Neural crest cell (in vitro differentiated cells): Measurements from ENCODE around the gene MYRFL. TPM values are rescaled to one million over a fixed set of nuclear protein-coding genes. Genes with fewer than 3 reads are reported as not detected.

Experiments used
- DNase-seq: peaks from one replicate; pipeline ENCODE4 v3.0.0; 2021; ENCODE audit warnings: low read depth, mixed read lengths, low spot score
- H3K27ac Mint-ChIP-seq: one replicate; pipeline ENCODE4 v1.8.0; 2021; ENCODE audit warnings: mild to moderate bottlenecking, mixed read lengths; ENCODE audit not compliant: unreplicated experiment
- H3K27me3 Mint-ChIP-seq: 2 replicates; pipeline ENCODE4 v1.8.0; 2021; ENCODE audit warnings: low read depth, mild to moderate bottlenecking, mixed read lengths
- H3K36me3 Mint-ChIP-seq: 2 replicates; pipeline ENCODE4 v1.8.0; 2021; ENCODE audit warnings: low read depth, mild to moderate bottlenecking, mixed read lengths
- H3K4me1 Mint-ChIP-seq: 2 replicates; pipeline ENCODE4 v1.8.0; 2021; ENCODE audit warnings: mixed read lengths
- H3K4me3 Mint-ChIP-seq: one replicate; pipeline ENCODE4 v1.8.0; 2021; ENCODE audit warnings: mild to moderate bottlenecking, mixed read lengths
- H3K9me3 Mint-ChIP-seq: 2 replicates; pipeline ENCODE4 v1.8.0; 2021; ENCODE audit warnings: mixed read lengths
- total RNA-seq: library from RNA; stranded (reverse); gene quantifications from 2 replicates; pipeline ENCODE4 v1.2.1, GENCODE V29; 2021
- TF ChIP-seq, protein P1 (sequence below): fragments of 200-600 bp; sonication (generic); conservative IDR thresholded peaks from 2 replicates; pipeline ENCODE4 v1.5.0; 2021; ENCODE audit warnings: antibody characterized with exemption, mild to moderate bottlenecking

The MYRFL gene
- total RNA-seq, 1 donor from 2014 or later: 0.42 TPM

- TF ChIP-seq, protein P1, sequence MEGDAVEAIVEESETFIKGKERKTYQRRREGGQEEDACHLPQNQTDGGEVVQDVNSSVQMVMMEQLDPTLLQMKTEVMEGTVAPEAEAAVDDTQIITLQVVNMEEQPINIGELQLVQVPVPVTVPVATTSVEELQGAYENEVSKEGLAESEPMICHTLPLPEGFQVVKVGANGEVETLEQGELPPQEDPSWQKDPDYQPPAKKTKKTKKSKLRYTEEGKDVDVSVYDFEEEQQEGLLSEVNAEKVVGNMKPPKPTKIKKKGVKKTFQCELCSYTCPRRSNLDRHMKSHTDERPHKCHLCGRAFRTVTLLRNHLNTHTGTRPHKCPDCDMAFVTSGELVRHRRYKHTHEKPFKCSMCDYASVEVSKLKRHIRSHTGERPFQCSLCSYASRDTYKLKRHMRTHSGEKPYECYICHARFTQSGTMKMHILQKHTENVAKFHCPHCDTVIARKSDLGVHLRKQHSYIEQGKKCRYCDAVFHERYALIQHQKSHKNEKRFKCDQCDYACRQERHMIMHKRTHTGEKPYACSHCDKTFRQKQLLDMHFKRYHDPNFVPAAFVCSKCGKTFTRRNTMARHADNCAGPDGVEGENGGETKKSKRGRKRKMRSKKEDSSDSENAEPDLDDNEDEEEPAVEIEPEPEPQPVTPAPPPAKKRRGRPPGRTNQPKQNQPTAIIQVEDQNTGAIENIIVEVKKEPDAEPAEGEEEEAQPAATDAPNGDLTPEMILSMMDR: no peak
- no peak for DNase-seq
- peaks cover 3% of the 10 kb centered on the region for H3K9me3 Mint-ChIP-seq
- H3K27ac Mint-ChIP-seq: no peak overlapping the region
- H3K4me1 Mint-ChIP-seq: no peaks in the 10 kb centered on the region
- no peak overlapping the region for H3K4me3 Mint-ChIP-seq
- H3K36me3 Mint-ChIP-seq: no peaks in the 10 kb centered on the region
- H3K27me3 Mint-ChIP-seq: no peaks in the 10 kb centered on the region
Measured at GRCh38 chr12:69966839-69967238, 141.8 kb downstream of the MYRFL start.

- Mint-ChIP-seq H3K36me3 (no peaks in the 10 kb centered on the region), H3K27me3 (no peaks in the 10 kb centered on the region), H3K9me3 (peaks cover 3% of the 10 kb centered on the region), H3K4me3 (no peak overlapping the region), H3K27ac (no peak overlapping the region), H3K4me1 (no peaks in the 10 kb centered on the region)
- DNase-seq: no peak
- TF ChIP-seq, protein P1: no peak
Measured at GRCh38 chr12:69969011-69969410, 144.0 kb downstream of the MYRFL start.

DNA sequence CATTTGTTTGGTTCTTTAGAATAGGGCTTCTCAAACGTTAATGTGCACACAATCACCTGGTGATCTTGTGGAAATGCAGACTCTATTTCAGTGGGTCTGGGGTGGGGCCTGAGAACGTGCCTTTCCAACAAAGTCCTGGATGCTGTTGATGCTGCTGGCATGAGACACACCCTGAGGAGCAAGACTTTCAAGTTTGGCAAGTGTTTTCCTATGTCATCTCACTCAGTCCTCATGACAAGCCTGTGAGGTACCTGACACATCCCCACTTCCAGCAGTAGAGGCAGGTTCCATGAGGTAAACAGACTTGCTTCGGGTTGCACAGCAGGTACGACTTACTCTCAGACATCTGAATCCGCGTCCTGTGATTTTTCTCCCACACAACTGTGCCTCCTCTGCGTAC lies 147.1 kb downstream of the MYRFL start:
- DNase-seq: no peak
- H3K4me3 Mint-ChIP-seq: no peak overlapping the region

DNA sequence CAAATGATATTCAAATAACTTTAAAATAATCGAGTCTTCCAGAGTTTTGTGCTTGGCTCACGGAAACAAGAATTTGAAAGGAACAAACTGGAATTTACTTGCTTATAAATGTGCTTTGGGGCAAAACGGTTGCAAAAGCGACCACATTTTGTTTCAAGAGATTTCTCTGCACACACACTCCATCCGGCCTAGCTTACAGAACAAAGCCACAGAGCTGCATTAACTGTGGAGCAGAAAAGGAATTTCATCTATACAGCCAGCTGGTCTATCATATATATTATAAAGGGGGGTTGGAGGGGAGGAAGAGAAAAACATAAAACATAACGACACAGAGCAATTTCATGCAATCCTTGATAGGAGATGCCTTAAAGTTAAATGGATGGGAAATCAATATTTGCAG lies 153.0 kb downstream of the MYRFL start:
- H3K27ac Mint-ChIP-seq: peak overlapping the region; percentile 2

More for the DNA sequence above, 147.1 kb downstream of the MYRFL start:
- Mint-ChIP-seq H3K27me3 (no peaks in the 10 kb centered on the region), H3K27ac (no peak overlapping the region), H3K9me3 (no peaks in the 10 kb centered on the region), H3K36me3 (no peaks in the 10 kb centered on the region), H3K4me1 (peaks cover under 1% of the 10 kb centered on the region)
- TF ChIP-seq, protein P1: no peak

DNA sequence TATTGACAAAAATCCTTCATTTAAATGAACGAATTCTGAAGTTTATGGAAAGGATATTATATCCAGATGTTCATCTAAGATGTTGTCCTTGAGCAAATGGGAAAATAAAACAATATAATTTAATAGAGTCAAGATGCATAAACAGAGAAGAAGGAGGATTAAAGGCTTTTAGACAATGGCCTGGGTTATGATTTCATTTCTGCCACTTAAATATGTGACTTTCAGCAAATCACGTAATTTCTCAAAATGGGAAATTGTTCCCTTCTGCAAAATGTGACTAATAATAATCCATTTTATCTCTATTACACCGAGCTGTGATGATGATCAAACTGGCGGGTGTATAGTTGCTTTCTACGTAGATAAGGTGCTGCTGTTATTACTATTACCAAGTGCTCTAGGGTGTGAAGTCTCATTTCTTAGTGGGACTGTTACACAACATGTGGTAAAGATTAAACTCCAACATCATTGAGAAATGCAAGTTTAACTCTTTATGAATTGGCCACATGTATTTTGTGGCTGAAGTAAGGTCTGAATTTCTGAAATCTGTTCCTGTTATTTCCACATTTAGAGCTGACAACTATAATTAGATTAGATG lies 157.0 kb downstream of the MYRFL start:
- no peaks in the 10 kb centered on the region for H3K27me3 Mint-ChIP-seq
- H3K4me3 Mint-ChIP-seq: no peak overlapping the region
- H3K4me1 Mint-ChIP-seq: peaks cover 16% of the 10 kb centered on the region
- H3K36me3 Mint-ChIP-seq: no peaks in the 10 kb centered on the region
- peaks cover 7% of the 10 kb centered on the region for H3K9me3 Mint-ChIP-seq
- TF ChIP-seq, protein P1: no peak
- H3K27ac Mint-ChIP-seq: no peak overlapping the region
- DNase-seq: no peak

More for the DNA sequence above, 153.0 kb downstream of the MYRFL start:
- no peaks in the 10 kb centered on the region for H3K36me3 Mint-ChIP-seq
- DNase-seq: no peak
- H3K9me3 Mint-ChIP-seq: no peaks in the 10 kb centered on the region
- H3K4me3 Mint-ChIP-seq: no peak overlapping the region
- TF ChIP-seq, protein P1: no peak
- H3K4me1 Mint-ChIP-seq: peaks cover 16% of the 10 kb centered on the region
- H3K27me3 Mint-ChIP-seq: no peaks in the 10 kb centered on the region
